Osteoblast (primary cell): ENCODE data around the gene CRHR2. TPM values are rescaled to one million over a fixed set of nuclear protein-coding genes. Genes with fewer than 3 reads are reported as not detected.
A peak's percentile ranks its signal among the peaks of the same experiment; 100 is the strongest.

Experiments
- DNase-seq: peaks from one replicate; pipeline ENCODE4 v3.0.0; 2011; ENCODE audit warnings: low spot score, mixed read lengths; ENCODE audit not compliant: insufficient read length; ENCODE audit errors: missing footprints
- H2AFZ ChIP-seq: 2 replicates; pipeline ENCODE4 v1.6.0; 2011; ENCODE audit warnings: mild to moderate bottlenecking, low read length
- H3K27ac ChIP-seq: 2 replicates; pipeline ENCODE4 v1.5.1; 2011; ENCODE audit warnings: mild to moderate bottlenecking, low read depth, low read length, moderate library complexity
- H3K27me3 ChIP-seq: 2 replicates; pipeline ENCODE4 v1.6.0; 2012; ENCODE audit warnings: mild to moderate bottlenecking, control low read depth, inconsistent platforms, low read length, moderate library complexity; ENCODE audit not compliant: insufficient read depth
- H3K36me3 ChIP-seq: 2 replicates; pipeline ENCODE4 v1.5.1; 2011; ENCODE audit warnings: mild to moderate bottlenecking, low read length, control low read depth, moderate library complexity; ENCODE audit not compliant: insufficient read depth
- H3K4me1 ChIP-seq: 2 replicates; pipeline ENCODE4 v1.5.1; 2011; ENCODE audit warnings: mild to moderate bottlenecking, low read length, control low read depth, moderate library complexity; ENCODE audit not compliant: insufficient read depth
- H3K4me2 ChIP-seq: 2 replicates; pipeline ENCODE4 v1.6.0; 2011; ENCODE audit warnings: mild to moderate bottlenecking, low read length; ENCODE audit not compliant: insufficient read depth
- H3K4me3 ChIP-seq: fragments of 200-600 bp; sonication (generic); 3 replicates; pipeline ENCODE4 v1.5.1; 2012; ENCODE audit warnings: mild to moderate bottlenecking, low read length, inconsistent platforms; ENCODE audit not compliant: insufficient read depth
- H3K79me2 ChIP-seq: 2 replicates; pipeline ENCODE4 v1.6.0; 2012; ENCODE audit warnings: mild to moderate bottlenecking, low read length, control low read depth, inconsistent platforms; ENCODE audit not compliant: insufficient read depth
- H3K9me3 ChIP-seq: 2 replicates; pipeline ENCODE4 v1.5.1; 2011; ENCODE audit warnings: low read depth, low read length, control low read depth
- H4K20me1 ChIP-seq: 2 replicates; pipeline ENCODE4 v1.6.0; 2012; ENCODE audit warnings: mild to moderate bottlenecking, low read length, control low read depth; ENCODE audit not compliant: insufficient read depth
- CTCF ChIP-seq: IDR thresholded peaks from 2 replicates; pipeline ENCODE4 v1.5.1; 2011; ENCODE audit warnings: mild to moderate bottlenecking, low read depth, low read length, moderate library complexity; ENCODE audit errors: extremely low read depth
- total RNA-seq: library from RNA; depleted of rRNA; stranded (reverse); fragments of >200 nt; gene quantifications from 2 replicates; pipeline ENCODE4 v1.2.3, GENCODE V29; 2012

CRHR2 gene
- total RNA-seq, 1 donor = not detected

- no peaks in the 10 kb centered on the region for H3K4me1 ChIP-seq
- no peaks in the 10 kb centered on the region for H3K36me3 ChIP-seq
- no peaks in the 10 kb centered on the region for H3K79me2 ChIP-seq
- H4K20me1 ChIP-seq = no peaks in the 10 kb centered on the region
- no peak overlapping the region for H3K27ac ChIP-seq
- H2AFZ ChIP-seq = no peak overlapping the region
- no peak overlapping the region for H3K4me3 ChIP-seq
- peak; percentile 36 for DNase-seq
- no peaks in the 10 kb centered on the region for H3K9me3 ChIP-seq
- H3K4me2 ChIP-seq = no peak overlapping the region
- TF ChIP-seq CTCF = no peak
- H3K27me3 ChIP-seq = peaks cover 29% of the 10 kb centered on the region
These were observed 21.5 kb upstream of the CRHR2 start for GRCh38 chr7:30703756-30704155.

- no peaks in the 10 kb centered on the region for H3K79me2 ChIP-seq
- no peak overlapping the region for H3K27ac ChIP-seq
- TF ChIP-seq CTCF = no peak
- no peaks in the 10 kb centered on the region for H3K4me1 ChIP-seq
- peaks cover 29% of the 10 kb centered on the region for H3K27me3 ChIP-seq
- no peaks in the 10 kb centered on the region for H3K9me3 ChIP-seq
- DNase-seq = no peak
- no peak overlapping the region for H2AFZ ChIP-seq
- no peaks in the 10 kb centered on the region for H3K36me3 ChIP-seq
- H3K4me3 ChIP-seq = no peak overlapping the region
- H4K20me1 ChIP-seq = no peaks in the 10 kb centered on the region
- H3K4me2 ChIP-seq = no peak overlapping the region
These were observed 19.9 kb upstream of the CRHR2 start for GRCh38 chr7:30702200-30702599.

GRCh38 chr7:30700941-30701340 lies 18.7 kb upstream of the CRHR2 start:
- Histone ChIP-seq H3K36me3 (no peaks in the 10 kb centered on the region), H2AFZ (no peak overlapping the region), H3K9me3 (no peaks in the 10 kb centered on the region), H3K4me3 (no peak overlapping the region), H3K27me3 (peaks cover 32% of the 10 kb centered on the region), H3K4me2 (no peak overlapping the region), H4K20me1 (no peaks in the 10 kb centered on the region), H3K79me2 (no peaks in the 10 kb centered on the region), H3K27ac (no peak overlapping the region), H3K4me1 (no peaks in the 10 kb centered on the region)
- no peak for DNase-seq
- no peak for TF ChIP-seq CTCF

GRCh38 chr7:30699706-30700495 lies 17.6 kb upstream of the CRHR2 start:
- H4K20me1 ChIP-seq = no peaks in the 10 kb centered on the region
- H3K4me3 ChIP-seq = no peak overlapping the region
- H2AFZ ChIP-seq = no peak overlapping the region
- H3K36me3 ChIP-seq = no peaks in the 10 kb centered on the region
- H3K4me1 ChIP-seq = no peaks in the 10 kb centered on the region
- H3K27ac ChIP-seq = no peak overlapping the region
- H3K4me2 ChIP-seq = no peak overlapping the region
- peaks cover 30% of the 10 kb centered on the region for H3K27me3 ChIP-seq
- H3K9me3 ChIP-seq = no peaks in the 10 kb centered on the region
- no peaks in the 10 kb centered on the region for H3K79me2 ChIP-seq
- TF ChIP-seq CTCF = no peak
- DNase-seq = no peak
